HG03097 (cell line): ENCODE results near the gene PPP2R5D.
A peak's percentile ranks its signal among the peaks of the same experiment; 100 is the strongest.

Source experiments
- ATAC-seq: cut with Tn5 transposase; IDR thresholded peaks from one replicate; pipeline ENCODE4 v1.9.1; 2021; ENCODE audit not compliant: unreplicated experiment, low FRiP score

The PPP2R5D gene

DNA sequence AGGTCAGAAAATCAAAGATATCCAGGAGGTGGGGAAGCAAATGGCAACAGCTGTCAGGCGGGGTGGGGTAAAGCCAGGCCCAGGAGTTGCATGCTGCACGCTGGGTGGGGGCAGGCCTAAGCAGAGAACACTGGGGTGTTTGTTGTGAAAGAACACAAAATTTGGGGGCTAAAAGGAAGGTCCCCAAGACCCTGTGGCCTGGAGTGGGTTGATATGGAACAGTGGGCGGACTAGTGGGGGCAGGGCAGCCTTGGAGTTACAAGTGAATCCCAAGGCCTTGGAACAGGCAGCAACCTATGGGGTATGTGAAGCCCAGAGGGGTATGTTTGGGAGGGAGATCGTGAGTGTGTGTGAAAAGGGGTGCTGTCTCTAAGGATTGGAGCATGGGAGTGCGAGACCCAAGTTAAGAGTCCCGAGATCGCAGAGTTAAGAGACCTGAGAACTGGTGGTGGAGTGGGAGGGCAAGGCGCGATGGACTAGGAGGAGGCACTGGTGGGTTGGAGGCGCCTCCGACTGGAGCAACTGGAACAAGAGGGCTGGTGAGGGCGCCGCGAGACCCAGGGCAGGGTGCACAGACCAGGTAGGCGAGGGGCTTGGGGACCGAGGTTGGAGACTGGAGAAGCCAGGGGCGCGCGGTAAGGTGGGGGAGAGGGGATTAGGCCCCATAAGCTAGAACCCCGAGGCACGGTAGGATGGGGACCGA lies 68.6 kb downstream of the PPP2R5D start:
- no peak for ATAC-seq

DNA sequence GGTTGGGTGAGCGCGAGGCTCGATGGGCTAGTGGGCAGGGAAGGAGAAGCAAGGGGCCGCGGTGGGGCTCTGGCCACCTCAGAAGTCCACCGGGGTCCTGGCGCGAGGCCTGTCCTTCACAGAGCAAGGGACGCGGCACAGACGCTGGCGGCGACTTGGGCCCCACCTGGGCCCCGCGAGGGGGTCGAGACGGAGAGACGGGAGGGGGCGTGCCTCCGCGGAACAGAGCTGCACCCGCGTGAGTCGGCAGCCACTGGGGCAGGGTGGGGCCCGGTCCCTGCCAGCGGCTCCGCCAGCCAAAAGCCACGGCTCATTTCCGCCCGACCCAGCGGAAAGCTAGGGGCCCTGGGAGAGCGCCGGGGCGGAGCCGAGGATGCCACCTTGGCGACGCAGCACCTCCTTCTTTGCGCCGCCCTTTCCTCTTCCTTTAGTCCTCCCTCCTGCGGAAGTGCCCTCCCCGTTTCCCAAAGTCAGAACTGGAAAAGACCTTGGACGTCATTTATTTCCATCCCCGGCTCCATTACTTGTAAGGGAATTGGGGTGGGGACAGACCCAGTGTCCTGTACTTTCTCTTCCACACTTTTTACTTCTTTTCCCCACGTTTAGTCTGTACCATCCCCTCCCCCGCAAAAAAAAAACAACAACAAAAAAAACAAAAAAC lies 69.3 kb downstream of the PPP2R5D start, which contains the start of gene CUL7:
TSS of gene CUL7 (minus strand) at position 307 of the 661 bp plus-strand sequence. CDS start 1,063 bp downstream, outside the sequence.
- peak; percentile 75 for ATAC-seq

DNA sequence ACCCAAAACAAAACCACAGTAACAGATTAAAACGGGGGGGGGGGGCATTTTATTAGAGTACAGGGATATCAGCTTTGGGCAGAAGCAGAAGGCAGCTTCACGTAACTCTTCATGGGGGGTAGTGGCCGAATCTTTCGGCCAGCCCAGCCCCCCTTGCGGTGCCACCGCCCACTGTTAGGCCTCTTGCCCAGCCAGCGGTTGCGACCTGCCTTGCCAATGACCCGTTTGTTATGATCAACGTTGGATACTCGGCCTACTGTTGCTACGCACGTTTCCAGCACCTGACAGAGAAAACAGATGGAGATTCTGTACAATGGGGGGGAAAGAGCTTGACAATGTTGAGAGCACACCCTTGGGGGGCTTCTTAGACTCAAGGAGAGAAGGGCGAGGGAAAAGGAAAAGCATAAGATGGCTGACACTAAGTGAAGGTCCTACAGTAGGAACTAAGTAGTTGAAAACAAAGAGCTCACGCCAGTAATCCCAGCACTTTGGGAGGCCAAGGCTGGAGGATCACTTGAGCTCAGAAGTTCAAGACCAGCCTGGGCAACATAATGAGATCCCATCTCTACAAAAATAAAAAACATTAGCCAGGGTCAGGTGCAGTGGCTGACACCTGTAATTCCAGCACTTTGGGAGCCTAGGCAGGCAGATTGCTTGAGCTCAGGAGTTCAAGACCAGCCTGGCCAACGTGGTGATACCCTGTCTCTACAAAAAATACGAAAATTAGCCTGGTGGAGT lies 70.0 kb downstream of the PPP2R5D start:
- ATAC-seq, result no peak

DNA sequence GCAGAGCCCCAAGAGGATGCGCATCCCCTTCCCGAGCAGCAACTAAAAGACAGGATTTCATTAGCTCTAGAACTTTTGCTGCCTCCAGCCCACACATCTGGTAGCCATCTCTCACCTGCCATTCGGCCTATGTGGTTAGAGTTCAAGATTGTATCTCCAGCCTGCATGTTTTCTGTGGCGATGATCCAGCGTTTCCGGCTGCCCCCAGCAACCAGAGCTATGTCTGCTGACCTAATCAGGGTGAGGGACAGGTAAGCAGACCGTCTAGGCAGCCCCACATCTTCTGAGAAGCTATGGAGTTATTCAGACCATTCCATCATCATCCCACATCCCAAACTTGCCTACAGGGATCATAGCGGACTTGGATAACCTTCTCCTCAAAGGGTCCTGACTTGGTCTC lies 71.6 kb downstream of the PPP2R5D start:
- ATAC-seq, result no peak

DNA sequence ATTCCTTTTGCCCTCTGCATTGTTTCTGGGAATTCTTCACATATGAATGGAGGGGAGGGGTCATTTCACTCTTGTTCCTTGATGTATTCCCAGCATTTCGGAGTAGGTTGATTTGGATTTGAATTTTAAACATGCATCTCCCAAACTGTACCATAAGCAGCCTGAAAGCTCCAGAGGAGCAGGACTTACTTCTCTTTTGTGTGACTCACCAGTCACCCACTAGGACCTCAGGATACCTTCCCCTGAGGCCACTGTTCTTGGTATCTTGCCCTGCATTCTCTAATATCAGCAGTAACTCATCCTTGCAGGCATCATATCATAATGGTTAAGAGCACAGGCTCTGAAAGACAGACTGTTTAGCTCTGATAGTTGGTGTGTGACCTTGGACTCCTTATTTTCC lies 74.2 kb downstream of the PPP2R5D start:
- ATAC-seq, result no peak

DNA sequence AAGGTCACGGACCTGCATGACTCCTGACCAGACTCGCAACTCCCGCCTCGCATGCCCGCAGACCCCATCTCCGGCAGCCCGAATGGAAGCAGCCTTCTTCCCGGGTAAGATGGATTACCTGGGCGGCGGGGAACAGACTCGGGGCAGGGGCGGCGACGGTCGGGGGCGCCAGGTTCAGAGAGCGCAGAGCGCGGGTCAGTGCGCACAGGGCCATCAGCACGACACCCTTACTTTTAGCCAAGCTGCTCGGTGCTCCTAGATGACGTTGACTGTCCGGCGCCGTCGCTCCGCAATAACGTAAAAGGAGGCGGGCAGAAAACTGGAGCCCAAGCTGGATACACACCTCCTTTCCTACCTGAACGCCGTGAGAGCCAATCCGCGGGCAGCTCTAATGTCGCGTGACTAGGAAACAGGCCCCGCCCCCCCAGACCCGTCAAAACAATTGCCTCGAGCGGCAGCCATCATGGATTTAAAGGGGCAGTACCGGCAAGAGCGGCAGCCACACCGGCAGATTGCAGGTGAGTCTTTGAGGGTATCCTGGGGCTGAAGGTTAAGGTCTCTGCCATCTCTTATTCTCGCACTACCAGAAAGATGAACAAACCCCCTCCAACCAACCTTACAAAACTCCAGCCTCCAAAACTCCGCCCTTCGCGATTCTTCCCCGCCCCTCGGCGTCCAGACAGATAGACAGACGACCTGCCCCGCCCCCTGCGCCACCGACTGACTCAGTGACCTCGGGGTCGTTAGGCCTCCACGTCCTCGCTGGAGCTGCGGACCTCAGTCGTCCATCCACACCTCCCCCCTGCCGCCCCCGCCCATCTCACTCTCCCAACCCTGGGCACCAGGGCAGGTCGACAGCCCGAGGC lies 75.0 kb downstream of the PPP2R5D start, which contains the start of the genes KLC4 and MRPL2:
TSS of gene KLC4 (plus strand) at position 464 of the 866 bp plus-strand sequence. CDS start 1,705 bp downstream, outside the sequence.
TSS of gene MRPL2 (minus strand) at position 267 of the 866 bp plus-strand sequence. CDS start at position 214, 53 bp downstream.
- peak; percentile 87 for ATAC-seq

DNA sequence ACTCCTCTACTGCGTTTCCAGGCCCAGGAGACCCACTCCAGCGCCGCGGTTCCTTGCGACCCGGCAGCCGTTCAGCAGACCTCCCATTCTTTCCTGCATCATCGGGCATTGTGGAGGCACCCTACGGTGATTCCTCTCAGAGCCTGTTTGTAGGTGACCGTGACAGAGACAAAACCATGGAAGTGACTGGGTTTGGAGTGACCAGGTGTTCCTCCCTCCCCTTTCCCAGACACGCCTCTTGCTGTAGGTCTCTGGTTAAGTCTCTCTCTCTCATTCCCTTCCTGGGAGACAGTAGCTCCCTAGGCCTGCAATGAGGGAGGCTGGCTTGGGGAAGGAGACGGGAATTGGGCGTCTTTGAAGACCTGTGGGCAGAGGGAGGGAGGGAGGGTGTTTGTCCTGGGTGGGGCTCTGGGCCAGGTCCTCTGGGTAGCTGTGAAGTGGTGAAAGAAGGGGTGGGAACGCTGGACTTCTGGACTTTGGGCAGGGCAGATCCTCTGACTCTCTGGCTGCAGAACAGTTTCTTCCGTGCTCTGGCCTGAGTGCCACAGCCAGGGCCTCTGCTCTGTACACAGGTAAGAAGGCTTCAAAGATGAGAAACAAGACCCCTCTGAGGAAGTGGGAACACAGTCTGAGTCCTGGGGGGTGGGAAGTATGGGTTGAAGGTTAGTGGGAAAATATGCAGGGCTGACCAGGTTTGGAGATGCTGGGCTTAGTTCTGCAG lies 75.8 kb downstream of the PPP2R5D start:
- no peak for ATAC-seq

DNA sequence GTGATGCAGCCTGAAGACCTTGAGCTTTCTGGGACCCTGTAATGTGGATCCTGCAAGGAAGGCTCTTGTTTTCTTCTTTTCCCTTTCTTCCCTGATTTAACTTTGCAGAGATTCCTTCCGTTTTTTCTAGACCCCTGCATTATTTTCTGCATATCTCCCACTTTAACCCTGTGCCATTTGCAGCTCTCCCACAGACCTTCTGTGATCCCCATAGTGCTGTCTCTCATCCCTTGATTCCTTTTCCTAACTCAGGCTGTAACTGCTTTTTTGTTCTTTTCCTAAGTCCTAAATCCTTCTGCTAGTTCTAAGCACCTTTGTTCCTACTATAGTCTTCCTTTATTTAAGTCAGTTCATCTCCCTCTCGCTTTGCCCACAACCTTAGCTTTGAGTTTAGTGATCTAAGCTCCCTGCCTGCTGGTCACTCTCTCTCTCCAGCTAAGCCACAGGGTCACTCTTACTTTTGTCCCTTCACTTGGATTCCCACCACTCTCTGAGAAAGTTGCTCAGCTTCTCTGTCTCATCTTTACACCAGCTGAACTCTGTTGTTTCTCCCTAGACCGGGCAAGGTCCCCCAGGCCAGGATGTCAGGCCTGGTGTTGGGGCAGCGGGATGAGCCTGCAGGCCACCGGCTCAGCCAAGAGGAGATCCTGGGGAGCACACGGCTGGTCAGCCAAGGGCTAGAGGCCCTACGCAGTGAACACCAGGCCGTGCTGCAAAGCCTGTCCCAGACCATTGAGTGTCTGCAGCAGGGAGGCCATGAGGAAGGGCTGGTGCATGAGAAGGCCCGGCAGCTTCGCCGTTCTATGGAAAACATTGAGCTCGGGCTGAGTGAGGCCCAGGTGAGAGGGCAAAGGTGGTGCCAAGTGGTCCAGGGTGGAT lies 76.6 kb downstream of the PPP2R5D start:
- no peak for ATAC-seq

DNA sequence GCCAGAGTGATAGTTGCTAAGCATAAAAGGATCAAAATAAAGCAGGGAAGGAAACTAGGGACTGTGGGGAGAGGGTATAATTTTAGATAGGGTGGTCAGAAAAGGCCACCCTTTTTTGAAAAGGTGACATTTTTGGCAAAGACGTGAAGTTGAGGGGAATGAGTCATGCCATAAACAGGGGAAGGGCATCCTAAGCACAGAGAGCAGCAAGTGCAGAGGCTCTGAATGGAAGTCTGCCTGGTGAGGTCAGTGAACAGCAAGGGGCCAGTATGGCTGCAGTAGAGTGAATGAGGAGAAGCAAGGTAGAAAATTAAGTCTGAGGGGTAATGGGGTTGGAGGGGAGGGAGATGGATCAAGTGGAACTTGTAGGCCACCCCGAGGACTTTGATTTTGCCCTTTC lies 77.5 kb downstream of the PPP2R5D start:
- ATAC-seq, result no peak
